GM18520 (cell line): ENCODE data around the gene HAUS7.
"Not testable (repeated sequence)": the region's sequence is repeated elsewhere in the genome, so short reads cannot be mapped to it uniquely, and the experiment has no call there.

Experiments
- ATAC-seq: cut with Tn5 transposase; IDR thresholded peaks from one replicate; pipeline ENCODE4 v1.9.1; 2021; ENCODE audit not compliant: unreplicated experiment

HAUS7 gene

GRCh38 chrX:153411255-153411987, 59.0 kb downstream of the HAUS7 start, which contains the start of gene ZFP92:
Gene ZFP92 (plus strand): TSS chrX:153411472. CDS start chrX:153418323, 6,851 bp downstream.
- no peak for ATAC-seq

GRCh38 chrX:153410888-153411254, 59.5 kb downstream of the HAUS7 start:
- ATAC-seq, result no peak

- no peak for ATAC-seq
Measured at GRCh38 chrX:153410373-153410772, 60.0 kb downstream of the HAUS7 start.

GRCh38 chrX:153409414-153410101, 60.8 kb downstream of the HAUS7 start:
- no peak for ATAC-seq

- ATAC-seq, result no peak
Measured at GRCh38 chrX:153408871-153409351, 61.5 kb downstream of the HAUS7 start.

GRCh38 chrX:153408221-153408721, 62.1 kb downstream of the HAUS7 start:
- ATAC-seq, result no peak

GRCh38 chrX:153407736-153408135, 62.6 kb downstream of the HAUS7 start:
- ATAC-seq, result no peak

GRCh38 chrX:153406903-153407302, 63.5 kb downstream of the HAUS7 start:
- ATAC-seq, result no peak

- ATAC-seq, result no peak
Measured at GRCh38 chrX:153406011-153406410, 64.4 kb downstream of the HAUS7 start.

GRCh38 chrX:153405426-153405825, 65.0 kb downstream of the HAUS7 start:
- ATAC-seq, result no peak

- not testable (repeated sequence) for ATAC-seq
Measured at GRCh38 chrX:153404333-153404732, 66.0 kb downstream of the HAUS7 start.

GRCh38 chrX:153401133-153401764, 69.1 kb downstream of the HAUS7 start, which contains the start of gene PNMA6E:
Gene PNMA6E (minus strand): TSS chrX:153401350. CDS start chrX:153398849, 2,501 bp downstream.
- ATAC-seq, result no peak

- no peak for ATAC-seq
Measured at GRCh38 chrX:153400146-153401132, 69.9 kb downstream of the HAUS7 start.

- no peak for ATAC-seq
Measured at GRCh38 chrX:153398275-153398960, 72.0 kb downstream of the HAUS7 start.
